SHP77 (cell line): ENCODE measurements around the gene AUTS2.

Source experiments
- DNase-seq, 2 experiments: peaks; one replicate each; lab custom pipeline; 2025; lab: John Stamatoyannopoulos, UW

AUTS2 gene

DNA sequence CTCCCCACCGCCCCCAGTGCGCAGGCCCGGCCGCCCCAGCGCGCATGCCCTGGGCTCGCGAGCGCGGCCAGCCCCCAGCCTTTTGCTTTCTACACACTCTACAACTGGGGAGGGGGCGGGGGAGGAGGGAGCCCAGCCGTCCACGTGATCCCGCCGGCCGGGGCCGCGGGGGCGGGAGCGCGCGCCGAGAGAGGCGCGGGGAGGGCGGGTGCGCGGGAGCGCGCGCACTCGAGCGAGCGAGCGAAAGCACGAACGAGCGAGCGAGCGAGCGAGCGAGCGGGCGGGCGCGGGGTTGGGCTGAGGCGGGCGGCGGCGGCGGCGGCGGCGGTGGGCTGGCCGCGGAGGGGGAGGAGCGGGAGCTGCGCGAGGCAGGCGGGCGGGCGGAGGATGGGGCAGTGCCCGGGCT is at the start of gene AUTS2:
Gene AUTS2 (plus strand): TSS at position 395 of the 406 bp plus-strand sequence. CDS start 1,179 bp downstream, outside the sequence.
- peak; percentile 91 to 97 for DNase-seq

DNA sequence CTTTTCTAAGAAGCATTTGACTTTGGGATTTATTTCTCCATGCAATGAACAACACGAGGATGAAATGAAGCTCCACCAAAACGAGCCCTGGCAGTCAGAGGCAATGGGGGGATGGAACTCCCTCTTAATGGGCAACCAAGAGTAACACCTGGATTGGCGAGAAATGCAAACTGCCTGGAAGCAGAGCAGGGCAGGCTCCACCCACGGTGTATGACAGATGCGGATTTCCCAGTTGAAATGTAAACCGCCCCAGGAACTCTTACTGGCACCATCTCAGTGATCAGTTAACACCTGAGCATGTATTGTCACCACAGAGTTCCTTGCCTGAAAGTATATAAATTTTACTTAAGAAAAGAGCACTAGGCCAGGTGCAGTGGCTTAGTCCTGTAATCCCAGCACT is 47.3 kb upstream of the AUTS2 start:
- DNase-seq = no peak

DNA sequence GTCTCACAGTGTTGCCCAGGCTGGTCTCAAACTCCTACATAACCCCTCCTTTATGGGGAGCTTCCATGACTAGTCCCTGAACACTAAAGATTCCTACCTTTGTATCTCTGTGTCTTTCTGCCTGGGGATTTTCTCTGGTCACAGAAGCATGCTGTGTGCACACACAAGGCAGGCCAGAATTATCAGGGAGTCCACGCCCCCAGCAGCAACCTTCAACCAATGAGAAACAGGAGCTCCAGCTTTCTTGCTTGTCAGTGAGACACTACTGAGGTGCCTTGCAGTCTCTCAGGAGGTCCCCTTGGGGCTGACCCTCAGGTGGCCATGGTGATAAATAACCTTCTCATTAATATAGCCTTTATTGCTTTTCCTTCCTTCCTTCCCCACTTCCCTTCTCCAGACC is 45.1 kb upstream of the AUTS2 start:
- DNase-seq = no peak

DNA sequence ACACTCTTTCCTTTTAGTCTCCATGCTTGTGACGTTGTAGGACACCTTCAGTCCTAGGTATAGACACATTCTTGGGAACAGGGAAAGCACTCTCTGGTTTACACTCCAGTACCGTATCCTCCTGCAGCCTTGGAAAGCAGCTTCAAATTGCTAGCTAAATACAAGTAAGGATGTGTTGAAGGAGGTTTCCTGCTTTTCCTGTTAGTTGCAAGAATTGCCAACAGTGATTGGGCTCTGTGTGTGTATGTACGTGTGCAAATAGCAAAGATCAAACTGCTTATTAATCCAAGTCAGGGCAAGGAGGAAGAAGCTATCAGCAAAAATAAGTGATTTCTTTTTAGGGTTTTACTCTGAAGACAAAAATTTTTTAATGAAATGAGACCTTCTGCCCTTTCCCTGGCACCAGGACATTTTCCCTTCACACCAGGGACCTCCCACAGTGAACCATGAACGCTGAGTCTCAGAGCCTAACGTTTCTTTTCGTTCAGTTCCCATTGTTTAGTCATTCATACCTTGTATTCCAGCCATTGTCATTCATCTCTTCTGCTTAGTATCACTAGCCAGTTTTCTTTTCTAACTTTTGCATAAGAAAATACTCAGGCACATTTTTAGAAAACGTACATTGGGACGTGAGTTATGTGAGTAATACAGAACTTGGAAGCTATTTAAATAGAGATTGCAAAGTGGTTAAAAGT is 36.9 kb upstream of the AUTS2 start:
- no peak for DNase-seq

DNA sequence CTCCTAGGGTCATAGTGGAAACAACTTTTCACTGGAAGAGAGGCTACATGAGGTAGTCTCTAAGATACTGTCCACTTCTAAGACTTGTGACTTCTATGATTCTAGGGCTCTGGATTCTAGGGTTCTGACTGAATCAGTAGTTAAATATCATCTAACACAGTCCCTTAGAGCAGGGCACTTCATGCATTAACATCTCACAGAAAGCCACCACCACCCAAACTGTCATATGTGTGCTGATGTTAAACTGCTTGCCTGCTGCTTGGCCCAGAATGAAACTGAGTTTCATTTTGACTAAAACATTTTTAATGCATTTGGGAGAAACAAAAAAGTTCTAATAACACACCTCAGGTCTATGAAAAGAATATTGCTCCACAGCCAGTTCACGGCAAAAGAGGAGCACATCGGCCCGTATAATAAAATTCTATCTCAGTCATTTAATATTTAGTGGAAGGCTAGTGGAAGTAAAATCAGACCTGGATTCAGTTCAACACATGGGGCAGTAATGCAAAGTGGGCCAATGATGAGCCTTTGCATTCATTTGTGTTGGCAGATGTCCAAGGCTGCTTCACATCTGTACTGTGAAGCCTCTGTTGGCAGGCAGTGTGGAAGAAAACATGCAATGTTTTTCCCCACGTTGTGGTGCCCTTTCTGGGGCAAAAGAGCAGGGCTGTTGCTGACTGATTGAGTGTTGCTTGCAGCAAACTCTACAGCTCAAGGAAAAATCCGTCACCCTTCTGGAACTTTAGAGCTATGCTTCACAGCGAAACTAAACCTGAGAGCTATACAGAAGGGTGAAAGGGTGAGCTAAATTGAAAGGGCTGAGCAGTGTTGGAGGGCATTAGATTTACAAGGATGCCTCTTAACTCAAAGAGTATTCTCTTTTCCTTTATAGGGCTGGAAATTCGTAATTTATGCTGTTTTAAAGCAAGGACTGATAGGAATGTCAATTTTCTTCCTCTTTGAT is 33.5 kb upstream of the AUTS2 start:
- DNase-seq = peak; percentile 78 to 84

DNA sequence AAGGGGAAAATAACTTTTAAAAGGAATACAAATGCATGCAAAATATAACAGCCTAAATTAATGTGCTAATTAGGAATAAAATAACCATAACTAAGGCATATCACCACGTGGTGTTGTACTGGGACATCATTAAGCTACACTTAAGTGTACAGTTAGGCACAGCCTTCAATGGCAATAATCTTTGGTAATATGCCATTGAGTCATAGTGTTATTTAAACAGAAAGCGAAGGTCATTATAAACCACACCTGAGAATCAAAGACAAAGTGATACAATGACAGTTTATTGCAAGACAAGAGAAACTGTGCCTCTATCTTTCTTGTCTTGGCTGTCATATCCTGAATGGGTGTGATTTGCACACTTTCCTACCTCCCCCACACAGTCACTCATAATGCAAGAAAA is 30.5 kb upstream of the AUTS2 start:
- DNase-seq = no peak

DNA sequence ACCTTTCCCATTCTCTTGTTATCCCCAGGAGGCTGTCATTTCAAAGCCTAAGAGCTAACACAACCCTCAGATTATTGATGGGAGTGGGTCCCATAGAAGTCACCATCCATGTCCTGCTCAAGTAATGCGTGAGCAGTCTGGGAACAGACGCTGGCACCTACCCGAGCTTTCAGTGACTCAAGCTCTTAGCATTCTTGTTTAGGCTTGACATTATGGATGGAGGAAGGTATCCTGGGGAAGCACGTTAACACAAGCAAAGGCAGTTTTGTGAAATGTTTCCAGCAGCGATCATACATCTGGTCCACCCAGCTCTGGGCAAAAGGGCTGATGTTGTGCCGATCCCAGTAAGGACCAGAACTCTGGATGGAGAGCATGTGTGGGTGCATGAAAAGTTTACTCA is 30.0 kb upstream of the AUTS2 start:
- DNase-seq = no peak

DNA sequence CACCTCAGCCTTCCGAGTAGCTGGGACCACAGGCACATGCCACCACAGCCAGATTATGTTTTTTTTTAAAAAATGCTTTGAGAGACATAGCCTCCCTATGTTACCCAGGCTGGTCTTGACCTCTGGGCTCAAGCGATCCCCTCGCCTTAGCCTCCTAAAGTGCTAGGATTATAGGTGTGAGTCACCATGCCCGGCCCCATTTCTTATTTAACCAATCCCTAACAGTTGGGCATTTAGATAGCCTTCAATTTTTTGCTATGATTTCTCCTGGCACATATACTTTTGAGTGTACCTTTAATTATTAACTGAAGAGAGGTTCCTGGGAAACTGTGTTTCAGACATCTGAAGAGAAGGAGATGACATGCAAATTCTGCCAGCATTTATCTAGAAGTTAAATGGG is 22.6 kb upstream of the AUTS2 start:
- no peak for DNase-seq

DNA sequence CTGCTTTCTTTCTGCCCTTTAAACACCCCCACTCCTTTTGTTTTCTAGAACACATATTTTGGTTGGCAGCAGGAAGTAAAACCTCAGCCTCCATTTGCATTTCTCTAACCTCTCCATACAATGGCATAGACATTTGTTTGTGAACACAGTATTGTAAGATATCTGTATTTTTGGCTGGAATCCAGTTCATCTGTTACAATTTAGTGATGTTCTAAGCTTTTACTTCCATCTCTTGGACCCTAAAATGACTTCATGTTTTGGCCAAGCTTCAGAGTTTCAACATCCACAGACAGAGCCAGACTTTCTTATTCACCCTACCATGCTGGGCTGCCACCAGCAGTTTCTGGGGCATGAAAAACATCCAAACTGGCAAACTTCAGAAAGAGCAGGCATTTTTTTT is 21.1 kb upstream of the AUTS2 start:
- DNase-seq = no peak

DNA sequence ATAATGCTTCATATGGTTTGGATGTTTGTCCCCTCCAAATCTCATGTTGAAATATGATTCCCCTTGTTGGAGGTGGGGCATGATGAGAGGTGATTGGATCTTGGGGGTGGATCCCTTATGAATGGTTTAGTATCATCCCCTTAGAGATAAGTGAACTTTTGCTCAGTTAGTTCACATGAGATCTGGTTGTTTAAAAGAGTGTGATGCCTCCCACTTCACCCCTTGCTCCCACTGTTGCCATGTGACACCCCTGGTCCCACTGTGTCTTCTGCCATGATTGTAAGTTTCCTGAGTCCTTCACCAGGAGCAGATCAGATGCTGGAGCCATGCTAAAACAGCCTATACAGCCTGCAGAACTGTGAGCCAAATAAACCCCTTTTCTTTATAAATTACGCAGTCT is 13.1 kb upstream of the AUTS2 start:
- DNase-seq = no peak

DNA sequence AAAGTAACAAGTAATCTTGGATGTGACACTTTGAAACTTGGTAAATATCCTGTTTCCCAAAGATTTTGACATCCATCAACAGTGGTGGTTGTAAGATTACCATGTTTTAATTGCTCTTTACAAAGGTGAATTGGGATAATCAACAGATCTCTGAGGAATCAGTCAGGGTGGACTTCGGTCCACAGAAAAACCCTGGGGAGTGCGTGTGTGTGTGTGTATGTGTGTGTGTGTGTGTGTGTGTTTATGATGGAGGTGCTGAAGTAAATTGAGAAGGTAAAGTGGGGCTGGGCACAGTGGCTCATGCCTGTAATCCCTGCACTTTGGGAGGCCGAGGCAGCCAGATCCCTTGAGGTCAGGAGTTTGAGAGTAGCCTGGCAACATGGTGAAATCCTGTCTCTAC is 12.0 kb upstream of the AUTS2 start:
- no peak for DNase-seq

DNA sequence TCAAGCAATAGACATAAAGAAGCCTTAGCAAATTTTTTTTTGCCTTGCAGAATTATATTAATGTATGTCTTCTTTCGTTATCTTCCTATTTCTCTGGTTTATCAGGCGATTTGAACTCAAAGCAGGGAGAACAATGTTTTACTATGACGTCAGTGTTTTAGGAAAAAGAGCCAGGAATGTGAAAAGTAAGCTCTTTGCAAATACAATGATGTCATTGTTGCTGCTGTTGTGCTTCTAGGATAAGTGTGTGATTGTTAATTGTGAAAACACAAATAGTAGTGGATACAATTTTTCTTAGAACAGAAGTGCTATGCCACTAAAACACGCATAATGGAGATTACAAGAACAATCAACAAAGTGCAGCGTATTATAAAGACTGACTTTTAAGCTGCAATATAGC is 9.5 kb upstream of the AUTS2 start:
- no peak for DNase-seq

DNA sequence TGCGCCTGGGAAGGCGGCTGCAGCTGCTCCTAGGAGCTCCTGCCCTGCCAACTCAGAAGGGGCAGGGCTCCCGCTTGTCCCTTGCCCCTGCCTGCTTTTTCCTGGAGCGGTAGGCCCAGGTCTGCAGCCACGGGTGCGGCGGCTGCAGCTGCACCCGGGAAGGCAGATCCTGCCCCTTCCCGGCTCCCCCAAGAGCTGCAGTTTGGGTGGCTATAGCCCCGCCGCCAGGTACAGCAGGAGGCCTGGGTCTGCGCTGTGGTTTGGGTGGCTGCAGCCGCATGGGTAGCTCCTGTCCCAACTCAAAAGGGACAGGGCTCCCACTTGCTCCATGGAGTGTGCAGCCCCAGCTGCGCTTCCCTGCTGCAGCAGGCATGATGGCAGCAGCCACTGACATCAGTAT is 6.5 kb upstream of the AUTS2 start:
- DNase-seq = no peak

DNA sequence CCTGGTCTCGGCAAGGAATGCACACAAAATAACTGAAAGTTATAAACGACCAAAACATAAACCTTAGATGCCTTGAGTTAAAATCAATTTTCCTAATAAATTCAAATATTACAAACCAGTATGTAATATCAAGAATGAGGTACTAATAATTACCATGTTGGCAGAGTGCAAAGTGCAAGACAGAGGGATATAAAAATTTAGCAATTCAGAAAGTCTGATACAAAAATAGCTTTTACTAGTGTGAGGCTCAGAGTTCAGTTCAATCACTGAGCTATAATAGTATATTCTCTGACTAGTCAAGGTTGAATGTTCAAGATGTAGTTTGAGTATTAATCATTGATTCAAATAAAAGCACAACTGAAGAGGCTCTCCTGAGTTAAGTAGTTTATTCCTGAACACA is 4.8 kb upstream of the AUTS2 start:
- DNase-seq = no peak

DNA sequence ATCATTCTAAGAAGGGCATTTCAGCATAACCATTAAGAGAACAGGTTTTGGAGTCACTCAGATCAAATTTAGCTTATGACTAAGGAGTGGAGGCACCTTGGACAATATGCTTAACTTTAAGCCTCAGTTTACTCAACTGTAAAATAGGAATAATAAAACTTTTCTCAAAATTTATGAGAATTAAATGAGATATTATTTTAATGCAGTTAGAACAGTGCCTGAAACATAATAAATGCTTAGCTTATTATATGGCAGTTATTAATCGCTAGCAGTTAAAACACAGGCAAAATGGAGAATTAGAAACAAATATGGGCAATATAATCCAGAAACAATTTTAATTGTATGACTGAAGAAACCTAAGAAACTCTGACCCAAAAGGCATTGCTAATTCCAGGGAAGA is 2.9 kb upstream of the AUTS2 start:
- DNase-seq = no peak

DNA sequence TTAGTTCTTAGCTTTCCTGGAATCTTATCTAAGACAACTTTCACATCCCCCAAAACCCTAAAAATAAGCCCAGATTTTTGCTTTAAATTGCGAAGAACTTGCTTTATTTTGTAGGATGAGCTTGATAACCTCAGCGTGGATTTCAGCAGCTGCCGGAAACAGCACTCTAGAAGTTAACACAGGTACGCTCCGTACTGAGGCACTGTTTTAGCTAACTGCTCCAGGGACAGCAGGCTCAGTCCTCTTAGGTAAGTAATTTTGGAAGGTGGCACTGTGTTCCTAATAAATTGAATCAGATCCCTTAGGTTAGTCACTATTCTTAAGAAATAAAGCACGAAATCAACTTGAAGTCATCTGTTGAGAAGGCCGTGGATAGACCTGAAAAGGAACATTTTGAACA is 2.2 kb upstream of the AUTS2 start:
- no peak for DNase-seq

DNA sequence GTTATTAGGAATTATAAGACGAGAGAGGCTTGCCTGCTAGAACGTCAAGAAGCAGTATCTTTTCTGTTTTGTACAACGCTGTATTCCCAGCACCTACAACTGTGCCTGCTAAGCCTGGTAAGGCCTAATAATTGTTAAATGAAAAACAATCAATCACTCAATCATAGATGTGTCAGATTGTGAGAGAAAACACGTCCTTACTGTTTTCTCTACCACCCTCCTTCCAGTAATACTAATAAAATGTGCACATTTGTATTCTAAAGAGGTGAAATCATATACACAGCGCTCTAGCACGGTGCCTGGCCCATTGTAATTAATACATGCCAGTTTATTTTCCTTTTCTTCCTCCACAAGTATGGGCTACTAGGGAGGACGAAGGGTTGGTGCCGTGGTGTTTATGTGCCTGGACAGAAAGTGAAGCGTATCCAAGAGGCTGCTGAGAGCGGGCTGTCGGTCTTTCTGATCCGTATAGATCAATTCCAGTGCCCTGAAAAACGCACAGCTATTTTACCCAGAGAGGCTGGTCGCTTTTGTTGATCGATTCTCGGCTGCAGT is 1.5 kb upstream of the AUTS2 start:
- peak; percentile 10 to 16 for DNase-seq

DNA sequence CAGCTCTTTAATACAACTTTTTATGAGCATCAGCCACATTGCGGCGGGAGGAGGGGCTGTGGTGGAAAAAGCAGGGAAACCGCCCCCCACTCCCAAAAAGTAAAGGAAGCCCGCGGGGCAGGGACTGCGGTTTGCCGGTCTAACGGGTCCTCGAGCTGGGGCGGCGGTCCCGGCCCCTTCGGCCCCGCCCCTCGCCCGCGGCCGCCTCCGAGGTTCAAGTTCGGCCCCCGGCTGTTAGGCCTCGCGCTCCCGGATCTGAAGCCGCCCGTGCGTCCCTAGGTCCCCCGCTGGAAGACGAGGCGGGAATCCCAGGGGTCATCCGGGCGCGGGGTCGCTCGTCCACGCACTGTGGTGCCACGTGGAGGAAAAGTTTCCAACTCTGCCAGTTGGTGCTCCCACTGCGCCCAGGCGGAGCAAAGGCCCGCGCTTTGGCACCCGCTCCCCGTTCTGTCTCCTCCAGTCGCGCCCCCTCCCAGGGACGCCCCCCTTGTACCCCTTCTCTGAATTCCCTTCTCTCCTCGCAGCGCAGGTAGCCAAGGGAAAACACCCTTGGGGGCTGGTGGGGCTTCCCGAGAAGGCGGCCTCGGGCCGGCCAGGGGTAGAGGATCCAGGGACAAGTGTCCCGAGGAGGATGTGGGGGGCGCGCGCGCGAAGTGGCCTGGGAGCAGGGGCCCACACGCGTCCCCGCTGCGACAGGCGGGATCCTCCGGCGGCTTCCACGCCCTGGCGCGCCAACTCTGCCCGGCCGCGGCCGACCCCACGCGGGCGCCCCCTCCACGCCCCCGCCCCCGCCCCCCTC is 798 bp upstream of the AUTS2 start:
- peak; percentile 30 to 36 for DNase-seq

DNA sequence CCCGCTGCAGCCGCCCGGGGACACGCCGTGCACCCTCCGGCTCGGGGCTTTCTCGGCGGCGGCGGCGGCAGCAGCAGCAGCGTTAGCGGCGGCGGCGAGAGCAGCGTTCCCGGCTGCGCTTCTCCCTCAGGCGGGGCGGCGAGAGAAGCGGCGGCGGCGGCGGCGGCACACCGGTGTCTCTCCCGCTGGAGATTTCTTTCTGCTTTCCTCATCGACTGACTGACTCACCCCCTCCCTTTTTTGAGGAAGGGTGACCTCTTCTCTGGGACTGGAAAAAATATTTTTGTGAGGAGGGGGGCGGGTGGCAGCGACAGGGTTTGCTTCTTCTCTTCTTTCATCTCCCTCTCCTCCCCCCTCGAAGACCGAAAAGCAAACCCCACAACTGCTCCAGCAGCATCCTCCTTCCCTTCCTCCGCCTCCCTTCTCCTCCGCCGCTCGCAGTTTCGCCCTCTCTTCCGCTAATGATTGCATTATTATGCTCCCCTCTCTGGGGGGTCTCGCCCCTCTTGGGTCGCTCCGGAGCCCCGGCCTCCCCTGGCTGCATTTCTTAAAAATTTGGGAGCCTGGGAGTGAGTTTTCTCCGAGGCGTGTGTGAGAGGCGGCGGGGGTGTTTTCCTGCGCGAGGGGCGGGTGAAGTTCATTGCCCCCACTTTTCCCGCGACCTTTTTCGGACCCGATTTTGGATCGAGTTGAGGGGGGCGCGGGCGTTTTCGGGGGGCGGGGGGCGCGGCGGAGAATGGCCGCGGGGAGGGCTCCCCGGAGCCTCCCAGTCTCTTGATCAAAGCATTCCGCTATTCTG is 411 bp downstream of the AUTS2 start:
- peak; percentile 54 to 57 for DNase-seq

DNA sequence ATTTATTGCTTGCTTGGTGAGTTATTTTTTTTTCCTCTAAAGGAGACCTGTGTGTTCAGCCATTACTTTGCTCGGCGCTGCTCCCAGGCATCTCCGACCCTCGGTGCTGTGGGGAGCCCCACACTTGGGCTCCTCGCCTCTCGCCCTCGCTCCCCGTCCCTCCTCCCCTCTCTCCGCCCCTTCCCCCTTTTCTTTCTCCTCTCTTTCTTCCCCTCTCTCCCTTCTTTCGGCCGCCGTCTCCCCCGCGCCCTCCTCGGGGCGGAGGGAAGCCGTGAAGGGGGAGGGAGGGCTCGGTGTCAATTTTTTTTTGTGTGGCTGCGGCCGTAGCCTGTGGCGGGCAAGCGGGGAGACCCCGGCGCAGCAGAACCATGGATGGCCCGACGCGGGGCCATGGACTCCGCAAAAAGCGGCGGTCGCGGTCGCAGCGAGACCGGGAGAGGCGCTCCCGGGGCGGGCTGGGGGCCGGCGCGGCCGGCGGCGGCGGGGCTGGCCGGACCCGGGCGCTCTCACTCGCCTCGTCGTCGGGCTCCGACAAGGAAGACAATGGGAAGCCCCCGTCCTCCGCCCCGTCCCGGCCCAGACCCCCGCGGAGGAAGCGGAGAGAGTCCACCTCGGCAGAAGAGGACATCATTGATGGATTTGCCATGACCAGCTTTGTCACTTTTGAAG is 1.1 kb downstream of the AUTS2 start:
- peak in 1 of 2 experiments; percentile 28 for DNase-seq
